Stimulated activated CD4-positive, alpha-beta T cell treated with anti-CD3 and anti-CD28 coated beads, Interleukin-15, amount 100 ng/mL, for 1 hour (primary cell): ENCODE measurements around the gene BUD23.
"Not testable (repeated sequence)": the region's sequence is repeated elsewhere in the genome, so short reads cannot be mapped to it uniquely, and the experiment has no call there.

Experiments used
- DNase-seq, 2 donors: peaks; one replicate each; pipeline ENCODE4 v3.0.0-alpha.2; 2020; ENCODE audit warnings: low read depth in 1 of 2, low spot score in 1 of 2

Gene BUD23, protein sequence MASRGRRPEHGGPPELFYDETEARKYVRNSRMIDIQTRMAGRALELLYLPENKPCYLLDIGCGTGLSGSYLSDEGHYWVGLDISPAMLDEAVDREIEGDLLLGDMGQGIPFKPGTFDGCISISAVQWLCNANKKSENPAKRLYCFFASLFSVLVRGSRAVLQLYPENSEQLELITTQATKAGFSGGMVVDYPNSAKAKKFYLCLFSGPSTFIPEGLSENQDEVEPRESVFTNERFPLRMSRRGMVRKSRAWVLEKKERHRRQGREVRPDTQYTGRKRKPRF

DNA sequence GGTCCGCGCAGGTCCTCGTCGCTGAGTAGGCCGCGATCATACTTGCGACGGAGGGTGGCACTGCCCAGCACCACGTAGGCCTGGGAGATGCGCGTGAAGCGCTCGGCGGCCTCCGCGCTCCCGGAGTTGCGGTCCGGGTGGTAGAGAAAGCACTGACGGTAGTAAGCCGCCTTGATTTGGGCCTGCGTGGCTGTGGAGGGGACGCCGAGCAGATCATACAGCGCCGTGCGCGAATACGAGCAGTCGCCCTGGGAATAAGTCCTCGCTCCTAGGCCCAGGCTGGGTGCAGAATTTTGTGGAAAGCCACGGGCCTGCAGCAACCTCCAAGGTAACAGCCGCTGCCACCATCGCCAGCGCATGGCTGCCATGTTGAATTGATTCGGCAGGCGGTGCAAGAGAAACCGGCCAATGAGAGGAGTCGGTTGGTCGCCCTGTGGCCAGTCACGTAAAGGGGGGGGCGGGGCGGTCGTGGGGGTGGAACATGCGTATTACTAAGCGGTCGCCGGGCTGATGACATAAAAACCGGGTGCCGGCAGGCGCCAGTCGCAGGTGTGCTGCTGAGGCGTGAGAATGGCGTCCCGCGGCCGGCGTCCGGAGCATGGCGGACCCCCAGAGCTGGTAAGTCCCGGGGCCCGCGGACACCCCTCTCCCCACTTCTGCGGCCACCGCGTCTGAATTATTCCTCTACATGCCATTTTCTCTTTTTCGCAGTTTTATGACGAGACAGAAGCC is at the start of gene BUD23, which contains the start of gene DNAJC30:
BUD23 (plus strand) TSS at position 542 of the 732 bp plus-strand sequence; CDS start at position 571, 29 bp downstream.
DNAJC30 (minus strand) TSS at position 398 of the 732 bp plus-strand sequence; CDS start at position 368, 30 bp downstream.
- peak; percentile 89 to 94 for DNase-seq

DNA sequence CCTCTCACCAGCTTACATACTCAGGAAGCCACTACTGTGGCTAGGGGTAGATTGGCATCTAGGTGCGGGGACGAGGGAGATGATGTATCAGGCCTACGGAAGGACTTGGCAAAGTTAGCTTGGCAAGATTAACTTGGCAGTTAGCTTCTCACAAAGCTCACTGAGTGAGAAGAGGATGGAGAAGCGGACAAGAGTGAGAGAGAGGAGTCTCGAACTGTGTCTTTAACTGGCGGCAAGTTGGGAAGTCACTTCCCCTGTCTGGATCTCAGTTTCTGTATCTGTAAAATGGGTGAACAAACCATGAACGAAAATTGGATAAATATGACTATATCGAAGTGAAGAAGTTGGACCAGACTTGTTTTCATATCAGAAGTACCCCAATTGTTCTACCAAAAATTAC is 49.6 kb upstream of the BUD23 start:
- DNase-seq = no peak

DNA sequence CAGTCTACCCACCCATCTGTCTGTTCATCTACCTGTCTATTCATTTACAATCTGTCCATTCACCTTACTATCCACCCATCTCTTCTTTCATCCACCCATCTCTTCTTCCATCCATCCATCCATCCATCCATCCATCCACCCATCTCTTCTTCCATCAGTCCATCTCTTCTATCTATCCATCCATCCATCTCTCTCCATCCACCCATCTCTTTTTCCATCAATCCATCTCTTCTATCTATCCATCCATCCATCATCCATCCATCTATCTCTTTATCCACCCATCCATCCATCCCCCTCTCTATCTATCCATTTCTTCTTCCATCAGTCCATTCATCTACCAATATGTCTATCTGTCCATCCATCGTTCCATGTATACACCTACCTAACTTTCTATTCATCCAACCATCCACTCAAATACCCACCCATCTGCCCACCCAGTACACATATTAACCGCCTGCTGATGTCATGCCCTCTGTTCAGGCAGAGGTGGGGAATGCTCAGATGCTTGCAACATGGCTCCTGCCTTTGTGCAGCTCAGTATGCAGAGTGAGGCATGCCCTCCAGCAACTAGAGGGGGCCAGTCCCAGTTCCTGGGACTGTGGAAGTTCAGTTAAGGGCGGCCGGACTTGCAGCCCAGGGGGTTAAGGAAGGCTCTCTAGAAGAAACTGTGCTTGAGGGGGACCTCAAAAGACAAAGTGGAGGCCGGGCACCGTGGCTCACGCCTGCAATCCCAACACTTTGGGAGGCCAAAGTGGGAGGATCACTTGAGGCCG is 47.8 kb upstream of the BUD23 start:
- no peak for DNase-seq

DNA sequence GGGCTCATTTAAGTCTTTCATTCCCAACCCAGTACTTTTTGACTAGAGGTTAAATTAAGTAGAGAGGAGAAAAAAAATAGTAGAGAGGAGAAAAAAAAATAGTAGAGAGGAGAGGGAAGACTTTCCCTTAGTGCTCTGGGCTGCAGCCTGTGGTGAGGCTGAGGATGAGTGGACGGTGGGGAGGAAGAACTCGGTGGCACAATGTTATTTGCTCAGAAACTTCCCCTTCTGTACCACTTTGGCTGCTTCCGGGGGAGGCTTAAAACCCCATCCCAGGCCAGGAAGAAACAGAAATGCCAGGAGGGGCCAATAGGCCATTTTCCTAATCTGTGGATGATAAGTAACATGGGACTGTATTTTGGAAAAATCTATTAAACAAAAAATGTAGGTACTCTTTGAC is 44.5 kb upstream of the BUD23 start:
- no peak for DNase-seq

DNA sequence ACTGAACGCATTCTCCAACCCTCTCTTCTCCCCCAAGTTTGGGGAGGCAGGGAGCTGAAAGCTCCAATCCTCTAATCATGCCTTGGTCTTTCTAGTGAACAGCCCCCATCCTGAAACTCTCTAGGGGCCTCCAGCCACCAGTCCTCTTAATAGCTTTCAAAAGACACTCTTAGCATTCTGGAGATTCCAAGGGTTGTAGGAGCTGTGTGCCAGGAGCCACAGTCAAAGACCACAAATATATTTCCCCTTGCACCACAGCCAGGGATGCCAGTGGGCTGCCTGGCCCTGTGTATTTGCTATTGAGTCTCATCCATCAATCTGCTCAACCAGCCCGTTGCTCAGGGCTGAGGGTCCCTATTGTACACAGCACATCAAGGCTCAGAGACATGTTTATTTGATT is 40.6 kb upstream of the BUD23 start:
- DNase-seq = no peak

DNA sequence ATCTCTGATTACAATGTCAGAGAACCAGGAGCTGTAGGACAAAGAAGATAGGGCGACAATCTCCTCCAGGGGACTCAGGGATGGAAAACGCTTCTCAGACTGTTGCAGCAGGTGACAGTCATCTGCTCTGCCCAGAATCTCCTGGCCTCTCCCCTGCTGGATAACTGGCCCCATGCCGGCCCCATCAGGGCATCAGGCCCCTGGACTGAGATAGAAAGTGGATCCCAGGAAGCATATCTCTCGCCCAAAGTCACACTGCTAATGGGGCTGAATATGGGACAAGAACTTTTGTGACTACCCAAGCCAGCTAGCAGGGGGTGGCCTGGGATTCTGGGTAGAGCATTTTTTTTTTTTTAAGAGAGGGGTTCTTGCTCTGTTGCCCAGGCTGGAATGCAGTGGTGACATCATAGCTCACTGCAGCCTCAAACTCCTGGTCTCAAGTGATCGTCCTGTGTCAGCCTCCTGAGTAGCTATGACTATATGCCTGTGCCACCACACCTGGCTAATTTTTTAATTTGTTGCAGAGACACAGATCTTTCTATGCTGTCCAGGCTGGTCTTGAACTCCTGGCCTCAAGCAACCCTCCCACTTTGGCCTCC is 38.6 kb upstream of the BUD23 start:
- DNase-seq = no peak

DNA sequence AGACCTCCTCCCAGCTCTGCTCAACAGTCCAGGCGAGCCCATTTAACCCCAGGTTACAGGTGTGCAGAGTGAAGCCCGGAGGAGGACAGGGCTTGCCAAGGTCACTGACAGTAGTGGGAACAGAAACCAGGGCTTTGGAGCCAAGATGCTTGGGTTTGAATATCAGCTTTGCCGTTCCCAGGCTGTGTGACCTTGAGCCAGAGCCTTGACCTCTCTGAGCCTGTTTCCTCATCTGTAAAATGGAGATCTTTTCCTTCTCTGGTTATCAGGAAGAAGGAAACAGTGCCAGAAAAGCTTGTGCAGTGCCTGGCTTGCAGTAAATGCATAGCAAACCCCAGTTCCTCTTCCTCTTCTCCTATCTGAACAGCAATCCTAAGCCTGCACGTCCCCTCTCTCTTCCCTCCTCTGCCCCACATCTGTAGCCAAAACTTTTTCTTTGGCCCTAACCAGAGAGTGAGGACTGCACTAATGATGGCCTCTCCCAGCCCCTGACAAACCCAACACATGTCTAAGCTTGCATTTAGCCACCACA is 37.7 kb upstream of the BUD23 start:
- no peak for DNase-seq

DNA sequence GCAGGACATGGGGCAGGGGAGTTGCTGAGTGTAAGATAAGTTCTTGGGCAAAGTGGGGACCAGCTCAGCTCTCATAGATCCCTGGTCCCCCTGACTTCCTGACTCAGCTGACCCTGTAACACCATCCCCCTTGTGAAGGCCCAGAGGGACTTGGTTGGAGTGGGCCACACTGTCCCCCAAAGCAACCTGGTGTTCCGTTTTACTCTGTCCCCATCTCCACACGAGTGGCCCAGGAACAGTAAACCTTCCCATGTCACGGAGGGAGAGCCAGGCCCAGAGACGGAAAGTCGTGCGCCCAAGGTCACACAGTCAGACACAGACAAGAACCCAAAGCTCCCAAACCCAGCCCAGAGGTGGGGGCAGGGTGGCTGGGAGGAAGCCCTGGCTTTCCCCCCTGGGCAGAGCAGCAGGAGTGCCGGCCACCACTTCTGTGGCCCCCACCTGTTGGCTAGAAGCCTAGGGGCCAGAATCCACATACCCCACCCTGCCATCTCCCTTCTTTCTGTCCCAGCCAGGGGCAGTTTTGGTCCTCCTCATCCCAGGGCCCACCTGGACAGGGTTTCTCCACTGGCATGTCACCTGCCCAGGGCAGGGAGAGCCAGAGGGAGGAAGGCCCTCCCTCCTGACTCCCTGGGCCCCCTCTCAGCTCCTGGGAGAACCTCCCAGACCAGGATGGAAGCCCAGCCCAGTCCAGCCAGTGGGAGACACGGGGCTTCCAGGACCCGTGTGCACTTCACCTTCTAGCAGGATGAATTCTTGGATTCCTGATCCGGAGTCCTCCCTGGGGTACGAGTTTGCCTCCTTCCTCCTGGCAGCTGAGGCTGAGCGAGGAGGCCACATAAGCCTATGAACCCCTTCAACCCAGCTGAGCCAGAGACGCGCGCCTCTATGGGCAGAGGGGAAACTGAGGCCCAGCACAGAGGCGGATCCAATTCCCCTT is 36.3 kb upstream of the BUD23 start:
- no peak for DNase-seq

DNA sequence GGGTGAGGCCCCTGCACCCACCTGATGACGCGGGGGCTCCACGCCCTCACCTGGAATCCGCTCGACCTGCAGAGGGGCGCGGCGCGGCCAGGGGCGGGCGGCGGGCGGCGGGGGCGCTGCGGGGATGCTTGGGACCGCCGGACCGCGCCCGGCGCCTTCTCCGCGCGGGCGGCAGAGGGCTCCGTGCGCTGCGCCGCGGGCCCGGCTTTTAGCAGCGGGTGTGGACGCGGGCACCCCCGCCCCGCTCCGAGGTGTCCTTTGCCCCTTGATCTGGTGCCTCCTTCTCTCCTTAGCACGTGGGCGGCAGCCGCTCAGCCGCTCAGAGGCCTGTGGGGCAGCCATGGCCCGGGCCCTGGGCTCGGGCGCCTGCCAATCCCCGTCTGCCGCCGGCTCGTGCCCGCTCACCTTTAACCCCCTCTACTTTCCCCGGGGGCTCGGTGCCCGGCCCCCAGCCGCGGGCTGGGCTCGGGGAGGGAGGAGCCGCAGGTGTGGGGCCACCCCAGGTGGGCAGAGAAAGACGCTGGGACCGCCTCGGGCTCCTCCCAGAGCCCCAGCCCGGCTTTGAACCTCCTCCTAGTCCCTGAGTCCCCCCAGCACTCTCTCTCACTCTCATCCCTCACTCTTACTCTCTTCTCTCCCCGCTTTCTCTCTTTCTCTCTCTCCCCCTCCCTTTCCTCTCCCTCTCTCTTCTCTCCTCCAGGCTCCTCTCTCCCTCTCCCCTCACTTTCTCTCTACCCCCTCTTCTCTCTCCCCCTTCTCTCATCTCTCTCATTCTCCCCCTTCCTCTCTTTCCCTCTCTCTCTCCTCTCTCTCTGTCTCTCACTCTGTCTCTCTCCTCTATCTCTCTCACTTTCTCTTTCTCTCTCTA is 35.4 kb upstream of the BUD23 start:
- DNase-seq = no peak

DNA sequence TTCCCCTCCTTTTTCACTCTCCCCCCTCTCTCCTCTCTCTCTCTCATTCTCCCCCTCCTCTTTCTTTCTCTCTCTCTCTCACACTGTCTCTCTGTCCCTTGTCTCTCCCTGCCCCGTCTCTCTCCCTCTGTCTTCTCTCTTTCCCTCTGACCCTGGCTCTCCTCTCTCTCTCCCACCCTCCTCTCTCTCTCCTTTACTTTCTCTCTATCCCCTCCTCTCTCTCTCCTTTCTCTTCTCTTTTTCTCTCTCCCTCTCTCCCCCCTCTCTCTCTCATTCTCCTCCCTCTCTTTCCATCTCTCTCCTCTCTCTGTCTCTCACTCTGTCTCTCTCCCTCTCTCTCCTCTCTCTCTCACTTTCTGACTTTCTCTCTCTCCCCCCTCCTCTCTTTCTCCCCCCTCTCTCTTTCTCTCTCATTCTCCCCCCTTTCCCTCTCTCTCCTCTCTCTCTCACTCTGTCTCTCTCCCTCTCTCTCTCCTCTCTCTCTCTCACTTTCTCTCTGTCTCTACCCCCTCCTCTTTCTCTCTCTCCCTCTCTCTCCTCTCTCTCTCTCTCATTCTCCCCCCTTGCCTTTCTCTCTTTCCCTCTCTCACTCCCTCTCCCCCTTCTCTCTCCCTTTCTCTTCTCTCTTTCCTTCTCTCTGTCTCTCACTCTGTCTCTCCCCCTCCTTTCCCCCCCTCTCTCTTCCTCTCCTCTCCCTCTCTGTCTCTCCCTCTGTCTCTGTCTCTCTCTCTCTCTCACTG is 34.6 kb upstream of the BUD23 start:
- no peak for DNase-seq

DNA sequence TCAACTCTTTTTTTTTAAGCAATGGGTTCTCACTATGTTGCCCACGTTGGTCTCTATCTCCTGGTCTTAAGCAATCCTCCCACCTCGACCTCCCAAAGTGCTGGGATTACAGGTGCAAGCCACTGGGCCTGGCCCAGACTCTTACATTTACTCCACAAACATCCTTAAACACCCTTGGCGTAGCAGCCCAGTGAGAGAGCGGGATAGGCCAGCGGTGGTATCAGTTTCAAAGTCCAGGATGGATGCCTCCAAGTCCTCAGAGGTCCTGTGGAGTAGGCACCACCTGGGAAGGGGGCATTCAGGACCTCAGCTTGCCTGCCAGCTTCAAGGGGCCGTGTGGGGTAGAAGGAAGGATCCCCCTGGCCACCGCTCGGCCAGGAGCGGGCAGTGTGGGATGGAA is 33.8 kb upstream of the BUD23 start:
- DNase-seq = no peak

DNA sequence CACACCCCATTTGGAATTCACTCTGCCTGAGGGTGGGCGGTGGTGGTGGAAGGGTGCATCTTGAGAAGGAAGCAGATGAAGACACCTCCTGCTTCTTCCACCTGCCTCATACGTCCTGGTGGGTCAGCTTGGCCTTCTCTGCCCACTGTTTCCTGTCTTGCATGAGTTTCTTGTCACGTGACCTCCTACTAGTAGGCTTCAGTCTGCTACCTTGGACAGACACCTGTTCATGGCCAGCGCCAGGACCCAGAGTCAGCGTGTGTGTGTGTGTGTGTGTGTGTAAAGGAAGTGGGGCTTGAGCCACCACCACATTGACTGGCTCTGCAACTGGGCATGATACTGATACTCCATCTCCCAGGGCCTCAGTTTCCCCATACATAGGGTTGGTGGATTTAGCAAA is 32.9 kb upstream of the BUD23 start:
- no peak for DNase-seq

DNA sequence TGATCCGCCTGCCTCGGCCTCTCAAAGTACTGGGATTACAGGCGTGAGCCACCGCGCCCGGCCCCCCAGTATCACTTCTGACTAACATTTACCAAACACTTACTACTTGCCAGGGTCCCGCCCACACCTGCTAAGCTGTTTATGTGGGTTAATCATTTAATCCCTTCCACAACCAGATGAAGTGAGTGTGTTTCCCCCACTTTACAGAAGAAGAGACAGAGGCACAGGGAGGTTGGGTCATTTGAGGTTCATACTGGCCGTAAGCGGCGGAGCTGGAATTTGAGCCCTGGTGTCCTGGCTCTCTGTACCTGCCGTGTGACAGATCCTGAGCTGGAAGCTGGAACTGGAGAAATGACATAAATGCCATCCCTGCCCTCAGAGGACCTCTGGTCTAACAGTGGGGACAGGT is 30.9 kb upstream of the BUD23 start:
- no peak for DNase-seq

DNA sequence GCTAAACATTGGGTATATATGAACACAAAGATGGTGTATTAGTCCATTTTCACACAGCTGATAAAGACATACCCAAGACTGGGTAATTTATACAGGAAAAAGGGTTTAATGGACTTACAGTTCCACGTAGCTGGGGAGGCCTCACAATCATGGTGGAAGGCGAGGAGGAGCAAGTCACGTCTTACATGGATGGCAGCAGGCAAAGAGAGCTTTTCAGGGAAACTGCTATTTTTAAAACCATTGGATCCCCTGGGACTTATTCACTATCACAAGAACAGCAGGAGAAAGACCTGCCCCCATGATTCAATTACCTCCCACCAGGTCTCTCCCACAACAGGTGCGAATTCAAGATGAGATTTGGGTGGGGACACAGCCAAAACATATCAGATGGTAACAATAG is 28.1 kb upstream of the BUD23 start:
- DNase-seq = not testable (repeated sequence)

DNA sequence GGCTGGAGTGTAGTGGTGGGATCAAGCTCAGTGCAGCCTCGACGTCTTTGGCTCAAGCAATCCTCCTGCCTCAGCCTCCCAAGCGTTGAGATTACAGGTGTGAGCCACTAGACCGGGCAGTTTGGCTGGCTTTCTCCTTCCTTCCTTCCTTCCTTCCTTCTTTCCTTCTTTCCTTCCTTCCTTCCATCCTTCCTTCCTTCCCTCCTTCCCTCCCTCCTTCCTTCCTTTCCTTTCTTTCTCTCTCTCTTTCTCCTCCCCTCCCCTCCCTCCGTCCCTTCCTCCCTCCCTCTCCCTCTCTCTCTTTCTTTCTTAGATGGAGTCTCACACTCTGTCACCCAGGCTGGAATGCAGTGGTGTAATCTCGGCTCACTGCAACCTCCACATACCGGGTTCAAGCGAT is 23.4 kb upstream of the BUD23 start:
- no peak for DNase-seq

DNA sequence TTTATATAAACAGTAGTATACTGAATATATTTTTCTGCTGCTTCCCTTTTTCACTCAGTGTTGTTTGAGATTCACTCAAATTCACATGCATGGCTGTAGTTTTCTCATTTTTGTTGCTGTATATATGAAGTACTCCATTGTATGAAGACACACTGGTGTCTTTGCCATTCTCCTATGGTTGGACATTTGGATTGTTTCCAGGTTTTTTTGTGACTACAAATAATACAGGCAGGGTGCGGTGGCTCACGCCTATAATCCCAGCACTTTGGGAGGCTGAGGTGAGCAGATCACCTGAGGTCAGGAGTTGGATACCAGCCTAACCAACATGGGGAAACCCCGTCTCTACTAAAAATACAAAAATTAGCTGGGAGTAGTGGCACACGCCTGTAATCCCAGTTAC is 22.8 kb upstream of the BUD23 start:
- not testable (repeated sequence) for DNase-seq

DNA sequence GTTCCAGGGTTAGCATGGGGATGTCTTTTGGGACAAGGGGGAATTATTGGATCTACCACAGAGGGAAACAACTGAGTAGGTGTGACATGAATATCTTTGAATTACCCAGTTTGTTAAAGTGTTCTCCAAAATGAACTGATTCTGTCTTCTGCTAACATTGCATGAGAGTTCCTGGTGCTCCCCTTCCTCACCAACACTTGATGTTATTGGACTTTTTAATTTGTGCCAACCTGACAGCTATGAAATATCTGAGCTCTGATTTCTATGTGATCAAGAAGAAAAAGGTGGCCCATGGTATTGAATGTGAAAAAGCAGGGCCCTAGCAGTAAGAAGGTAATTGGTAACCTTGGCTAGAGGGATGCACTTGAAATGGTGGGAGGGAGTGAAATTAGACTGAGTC is 20.4 kb upstream of the BUD23 start:
- DNase-seq = no peak

DNA sequence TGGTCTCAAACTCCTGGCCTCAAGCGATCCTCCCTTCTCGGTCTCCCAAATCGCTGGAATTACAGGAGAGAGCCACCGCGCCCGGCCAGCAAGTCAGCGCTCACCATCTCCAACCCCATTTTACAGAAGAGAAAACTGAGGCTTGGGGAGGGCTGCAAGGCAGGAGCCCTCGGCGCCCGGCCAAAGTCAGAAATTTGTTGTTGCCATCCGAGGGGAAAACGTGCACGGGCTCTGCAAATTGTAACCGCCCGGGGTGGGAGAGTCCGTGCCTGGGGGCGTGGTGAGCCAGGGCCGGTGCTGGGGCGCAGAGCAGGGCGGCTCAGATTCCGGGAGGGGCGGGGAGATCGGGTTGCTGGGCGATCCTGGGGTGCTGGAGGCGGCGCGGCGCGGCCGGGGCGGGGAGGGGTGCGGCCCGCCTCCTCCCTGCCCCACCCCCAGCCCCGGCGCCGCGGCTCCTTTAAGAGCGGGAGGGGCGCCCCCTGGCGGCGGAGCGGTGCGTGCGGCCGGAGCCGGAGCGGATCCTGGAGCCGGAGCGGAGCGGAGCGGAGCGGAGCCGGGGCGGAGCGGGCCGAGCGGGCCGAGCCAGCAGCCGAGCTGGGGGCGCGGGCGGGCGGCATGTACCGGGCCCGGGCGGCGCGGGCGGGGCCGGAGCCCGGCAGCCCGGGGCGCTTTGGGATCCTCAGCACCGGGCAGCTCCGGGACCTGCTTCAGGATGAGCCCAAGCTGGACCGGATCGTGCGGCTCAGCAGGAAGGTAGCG is 15.9 kb upstream of the BUD23 start, which contains the start of gene VPS37D:
VPS37D (plus strand) TSS at position 488 of the 759 bp plus-strand sequence; CDS start at position 616, 128 bp downstream.
- peak; percentile 91 to 93 for DNase-seq
